Karpas-422 (cell line): ENCODE results near the gene DPP10. TPM values are rescaled to one million over a fixed set of nuclear protein-coding genes. Genes with fewer than 3 reads are reported as not detected.
"Not testable (repeated sequence)": the region's sequence is repeated elsewhere in the genome, so short reads cannot be mapped to it uniquely, and the experiment has no call there.

ENCODE experiments used
- DNase-seq: peaks from one replicate; pipeline ENCODE4 v3.0.0-alpha.2; 2015
- H2AFZ ChIP-seq: fragments of 200-600 bp; sonication (generic); 2 replicates; pipeline ENCODE4 v1.6.1; 2014; ENCODE audit warnings: antibody characterized with exemption, low read length, mixed read lengths
- H3K27ac ChIP-seq: fragments of 200-600 bp; sonication (generic); 2 replicates; pipeline ENCODE4 v1.5.1; 2014; ENCODE audit warnings: mild to moderate bottlenecking, low read length, moderate library complexity
- H3K27me3 ChIP-seq: fragments of 200-600 bp; sonication (generic); 2 replicates; pipeline ENCODE4 v1.6.1; 2014; ENCODE audit warnings: low read length, mixed read lengths
- H3K36me3 ChIP-seq: fragments of 200-600 bp; sonication (generic); 2 replicates; pipeline ENCODE4 v1.6.1; 2014; ENCODE audit warnings: low read length, mixed read lengths; ENCODE audit not compliant: insufficient read depth
- H3K4me1 ChIP-seq: fragments of 200-600 bp; sonication (generic); 2 replicates; pipeline ENCODE4 v1.6.1; 2014; ENCODE audit warnings: mild to moderate bottlenecking, low read length, mixed read lengths
- H3K4me2 ChIP-seq: fragments of 200-600 bp; sonication (generic); 2 replicates; pipeline ENCODE4 v1.6.1; 2014; ENCODE audit warnings: low read length, low read depth, mild to moderate bottlenecking; ENCODE audit not compliant: poor library complexity, severe bottlenecking
- H3K4me3 ChIP-seq: fragments of 200-600 bp; sonication (generic); 2 replicates; pipeline ENCODE4 v1.5.1; 2014; ENCODE audit warnings: mild to moderate bottlenecking, antibody characterized with exemption, low read length, mixed read lengths
- H3K79me2 ChIP-seq: fragments of 200-600 bp; sonication (generic); 2 replicates; pipeline ENCODE4 v1.6.1; 2014; ENCODE audit warnings: mild to moderate bottlenecking, low read length, mixed read lengths
- H3K9ac ChIP-seq: fragments of 200-600 bp; sonication (generic); 2 replicates; pipeline ENCODE4 v1.6.0; 2014; ENCODE audit warnings: low read length
- H3K9me2 ChIP-seq: fragments of 200-600 bp; sonication (generic), shearing (Covaris generic); replicated peaks from 2 replicates; pipeline ENCODE4 v1.6.0; 2014; ENCODE audit warnings: mild to moderate bottlenecking, low read length, moderate library complexity; ENCODE audit not compliant: insufficient read depth
- H3K9me3 ChIP-seq: fragments of 300-700, 200-600 bp; sonication (generic); 2 replicates; pipeline ENCODE4 v1.6.1; 2014; ENCODE audit warnings: low read length, mixed read lengths
- H4K20me1 ChIP-seq: fragments of 200-600 bp; sonication (generic); 2 replicates; pipeline ENCODE4 v1.6.1; 2014; ENCODE audit warnings: mild to moderate bottlenecking, antibody characterized with exemption, low read length, low read depth; ENCODE audit not compliant: insufficient read depth
- total RNA-seq: library from RNA; depleted of rRNA; stranded (reverse); fragments of >200 nt; shearing (Covaris generic); gene quantifications from 2 replicates; pipeline ENCODE4 v1.2.3, GENCODE V29; 2014; ENCODE audit warnings: low replicate concordance

DPP10 gene
- total RNA-seq, 1 experiment from 2014 or later, result not detected

DNA sequence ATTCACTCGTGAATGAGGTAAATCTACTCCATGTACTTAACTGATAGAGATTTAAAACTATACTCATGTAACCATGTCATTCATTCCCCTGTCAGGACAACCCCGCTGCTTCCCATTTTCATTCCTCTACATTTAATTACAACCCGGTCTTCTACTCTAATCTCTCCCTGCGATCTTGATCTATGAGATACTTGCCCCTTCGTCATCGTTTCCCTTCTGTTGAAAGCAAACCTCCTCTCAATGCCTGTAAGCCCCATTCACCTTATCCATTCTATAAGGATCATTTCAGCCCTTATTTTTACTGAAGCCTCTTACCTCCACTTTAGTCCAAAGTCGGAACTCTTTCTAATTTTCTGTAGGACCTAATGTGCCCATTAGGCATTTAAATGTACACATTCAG lies 492.6 kb downstream of the DPP10 start:
- H4K20me1 ChIP-seq, result no peaks in the 10 kb centered on the region
- H3K79me2 ChIP-seq, result no peaks in the 10 kb centered on the region
- no peaks in the 10 kb centered on the region; the same call in 1 of the 2 replicates for H3K9me2 ChIP-seq
- H2AFZ ChIP-seq, result no peak overlapping the region
- H3K4me2 ChIP-seq, result no peak overlapping the region
- no peaks in the 10 kb centered on the region for H3K36me3 ChIP-seq
- no peak overlapping the region for H3K27ac ChIP-seq
- DNase-seq, result no peak
- H3K27me3 ChIP-seq, result no peaks in the 10 kb centered on the region
- H3K4me3 ChIP-seq, result no peak overlapping the region
- H3K9me3 ChIP-seq, result no peaks in the 10 kb centered on the region
- H3K9ac ChIP-seq, result no peak overlapping the region
- no peaks in the 10 kb centered on the region for H3K4me1 ChIP-seq

DNA sequence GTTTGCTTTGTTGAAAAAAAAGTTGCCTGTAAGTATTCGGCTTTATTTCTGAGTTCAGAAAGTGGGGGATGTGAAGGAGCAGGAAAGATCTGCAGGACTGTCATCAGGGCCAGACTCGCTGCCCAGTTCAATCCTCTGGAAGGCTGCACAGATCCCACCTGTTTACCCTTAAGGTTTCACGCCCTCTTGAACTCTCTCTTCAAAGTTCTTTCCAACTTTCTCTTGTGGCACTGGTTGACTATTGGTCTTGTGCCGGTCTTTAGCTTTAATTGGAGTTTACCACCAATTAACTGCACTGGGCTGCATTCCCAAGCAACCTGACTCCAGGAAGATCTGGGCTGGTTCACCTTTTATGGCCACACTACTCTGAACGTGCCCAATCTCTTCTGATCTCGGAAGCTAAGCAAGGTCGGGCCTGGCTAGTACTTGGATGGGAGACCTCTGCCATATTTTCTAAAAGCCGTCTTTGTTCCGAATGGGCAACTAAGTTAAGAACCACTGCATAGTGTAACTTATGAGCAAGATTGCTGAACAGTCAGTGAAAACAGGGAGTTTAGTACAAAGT lies 495.0 kb downstream of the DPP10 start:
- Histone ChIP-seq H3K9ac (no peak overlapping the region), H4K20me1 (no peaks in the 10 kb centered on the region), H3K4me3 (no peak overlapping the region), H3K9me3 (no peaks in the 10 kb centered on the region), H3K36me3 (no peaks in the 10 kb centered on the region), H3K4me2 (no peak overlapping the region), H3K4me1 (no peaks in the 10 kb centered on the region), H2AFZ (no peak overlapping the region), H3K27ac (no peak overlapping the region), H3K79me2 (no peaks in the 10 kb centered on the region), H3K9me2 (no peaks in the 10 kb centered on the region; the same call in 1 of the 2 replicates), H3K27me3 (no peaks in the 10 kb centered on the region)
- no peak for DNase-seq

DNA sequence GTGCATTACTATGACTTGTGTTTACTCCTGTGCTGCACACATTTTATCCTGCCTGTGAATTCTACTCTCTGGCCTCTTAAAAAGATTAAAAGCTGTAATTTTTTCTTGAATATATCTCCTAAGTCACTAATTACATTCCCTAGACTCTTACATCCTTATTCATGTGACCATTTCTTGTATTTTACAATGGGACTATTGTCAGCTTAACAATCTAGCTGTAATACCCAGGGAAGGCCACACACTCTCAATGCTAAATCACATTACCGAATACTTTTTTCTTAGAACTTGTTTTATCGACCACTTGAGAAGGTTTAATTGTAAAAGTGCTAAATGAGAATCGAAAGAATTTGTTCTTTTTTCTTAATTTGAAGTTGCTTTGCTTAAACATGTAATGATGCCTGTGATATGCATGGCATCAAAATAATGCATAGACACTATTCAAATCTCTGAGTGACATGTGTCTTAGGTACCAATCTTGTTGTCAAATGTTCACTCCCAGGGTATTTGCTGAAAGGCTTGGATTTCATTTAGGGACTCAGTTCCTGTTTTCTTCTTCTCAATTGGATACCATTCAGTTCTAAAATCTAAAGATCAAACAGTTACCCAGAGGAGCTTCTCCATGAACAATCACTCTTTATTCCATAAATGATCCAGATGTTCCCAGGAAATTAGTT lies 498.5 kb downstream of the DPP10 start:
- no peaks in the 10 kb centered on the region for H3K27me3 ChIP-seq
- no peaks in the 10 kb centered on the region; the same call in 1 of the 2 replicates for H3K9me2 ChIP-seq
- H3K79me2 ChIP-seq, result no peaks in the 10 kb centered on the region
- H4K20me1 ChIP-seq, result no peaks in the 10 kb centered on the region
- H3K9ac ChIP-seq, result no peak overlapping the region
- H3K36me3 ChIP-seq, result no peaks in the 10 kb centered on the region
- H2AFZ ChIP-seq, result no peak overlapping the region
- no peak for DNase-seq
- no peaks in the 10 kb centered on the region for H3K4me1 ChIP-seq
- no peak overlapping the region for H3K4me2 ChIP-seq
- H3K4me3 ChIP-seq, result no peak overlapping the region
- H3K27ac ChIP-seq, result no peak overlapping the region
- no peaks in the 10 kb centered on the region for H3K9me3 ChIP-seq

GRCh38 chr2:114949228-114949804 lies 506.9 kb downstream of the DPP10 start:
- H3K79me2 ChIP-seq, result no peaks in the 10 kb centered on the region
- no peak overlapping the region for H3K27ac ChIP-seq
- no peak overlapping the region for H3K4me3 ChIP-seq
- no peaks in the 10 kb centered on the region for H3K9me2 ChIP-seq
- H3K9ac ChIP-seq, result no peak overlapping the region
- no peaks in the 10 kb centered on the region for H4K20me1 ChIP-seq
- DNase-seq, result no peak
- no peaks in the 10 kb centered on the region for H3K36me3 ChIP-seq
- no peak overlapping the region for H2AFZ ChIP-seq
- no peak overlapping the region for H3K4me2 ChIP-seq
- no peaks in the 10 kb centered on the region for H3K4me1 ChIP-seq
- no peaks in the 10 kb centered on the region for H3K27me3 ChIP-seq
- no peaks in the 10 kb centered on the region for H3K9me3 ChIP-seq

DNA sequence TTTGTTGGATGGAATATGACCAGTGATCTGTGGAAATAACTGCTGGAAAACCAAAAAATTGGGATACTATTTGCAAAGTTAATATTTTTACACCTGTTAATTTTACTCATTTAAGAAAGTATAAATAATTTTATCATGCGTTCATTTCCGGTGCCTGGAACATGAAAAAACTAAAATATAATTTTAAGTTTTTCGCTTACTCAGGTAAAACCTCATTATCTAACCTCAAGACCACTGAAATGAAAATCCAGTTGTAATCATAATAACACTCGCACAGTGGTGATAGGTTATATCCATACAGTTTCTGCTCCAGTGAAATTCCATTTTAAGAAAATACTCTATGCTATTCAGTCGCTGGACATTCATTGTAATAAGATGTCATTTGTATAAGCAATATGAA lies 517.9 kb downstream of the DPP10 start:
- Histone ChIP-seq H2AFZ (no peak overlapping the region), H3K4me1 (no peaks in the 10 kb centered on the region), H4K20me1 (no peaks in the 10 kb centered on the region), H3K27ac (no peak overlapping the region), H3K9ac (no peak overlapping the region), H3K36me3 (no peaks in the 10 kb centered on the region), H3K79me2 (no peaks in the 10 kb centered on the region), H3K4me2 (no peak overlapping the region), H3K4me3 (no peak overlapping the region), H3K27me3 (0 out of 2 replicates have a peak, but pooled peaks cover 2% of the 10 kb centered on the region), H3K9me2 (no peaks in the 10 kb centered on the region), H3K9me3 (no peaks in the 10 kb centered on the region)
- DNase-seq, result no peak

DNA sequence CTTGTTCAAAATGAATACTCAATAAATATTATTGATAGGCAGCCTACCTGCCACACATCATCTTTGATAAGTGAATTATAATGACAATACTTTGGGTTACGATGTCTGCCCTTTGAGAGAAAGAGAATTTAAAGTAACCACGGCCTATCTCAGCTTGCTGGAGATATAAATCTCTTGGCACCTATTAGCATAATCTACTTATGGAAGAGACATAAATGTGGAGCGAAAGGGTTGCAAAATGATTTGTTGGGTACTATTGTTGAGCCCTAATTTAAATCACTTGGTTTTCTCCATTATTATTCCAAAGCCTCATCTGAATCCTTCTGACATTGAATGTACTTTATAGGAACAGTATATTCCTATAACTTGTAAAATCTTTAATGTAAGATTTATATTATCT lies 520.1 kb downstream of the DPP10 start:
- no peak overlapping the region for H2AFZ ChIP-seq

DNA sequence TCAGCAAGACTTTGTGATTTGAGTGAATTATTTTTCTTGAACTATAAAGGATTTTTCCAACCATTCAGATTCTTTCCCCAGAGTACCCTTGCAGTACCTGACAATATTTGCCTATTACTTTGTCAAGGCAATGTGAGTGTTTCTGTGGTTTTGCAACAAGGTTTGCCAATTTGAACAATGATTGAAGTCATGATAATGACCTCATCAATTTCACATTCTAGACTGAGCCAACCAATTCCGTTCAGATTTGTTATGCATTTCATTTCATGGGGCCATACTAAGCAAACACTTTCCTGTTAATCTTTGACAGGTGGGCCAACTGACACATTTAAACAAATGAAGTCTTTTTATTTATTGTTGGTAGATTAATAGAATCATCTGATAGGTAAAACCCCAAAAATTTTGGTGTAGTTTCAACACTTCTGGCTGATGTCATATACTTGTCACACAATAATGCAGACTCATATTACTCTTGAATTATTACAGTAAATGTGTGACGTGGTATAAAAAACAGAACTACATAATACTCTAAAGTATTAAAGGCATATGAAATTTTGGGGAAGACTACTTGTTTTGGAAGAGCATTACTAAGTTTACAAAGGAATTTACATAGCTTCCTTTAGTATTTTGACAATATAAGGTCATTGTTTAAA lies 526.4 kb downstream of the DPP10 start:
- no peak overlapping the region for H3K4me3 ChIP-seq
- H3K79me2 ChIP-seq, result no peaks in the 10 kb centered on the region
- H3K9ac ChIP-seq, result no peak overlapping the region
- H3K36me3 ChIP-seq, result no peaks in the 10 kb centered on the region
- H4K20me1 ChIP-seq, result no peaks in the 10 kb centered on the region
- no peaks in the 10 kb centered on the region for H3K9me3 ChIP-seq
- no peaks in the 10 kb centered on the region for H3K9me2 ChIP-seq
- no peak overlapping the region for H3K27ac ChIP-seq
- H3K4me2 ChIP-seq, result no peak overlapping the region
- H3K4me1 ChIP-seq, result no peaks in the 10 kb centered on the region
- no peaks in the 10 kb centered on the region for H3K27me3 ChIP-seq
- no peak for DNase-seq
- H2AFZ ChIP-seq, result no peak overlapping the region

More for the DNA sequence above, 520.1 kb downstream of the DPP10 start:
- no peak overlapping the region for H3K27ac ChIP-seq
- no peaks in the 10 kb centered on the region for H3K36me3 ChIP-seq
- no peak overlapping the region for H3K9ac ChIP-seq
- no peak for DNase-seq
- H3K4me2 ChIP-seq, result no peak overlapping the region
- no peaks in the 10 kb centered on the region for H3K9me2 ChIP-seq
- H3K9me3 ChIP-seq, result no peaks in the 10 kb centered on the region
- no peaks in the 10 kb centered on the region for H3K79me2 ChIP-seq
- 0 out of 2 replicates have a peak, but pooled peaks cover 2% of the 10 kb centered on the region for H3K27me3 ChIP-seq
- H3K4me1 ChIP-seq, result no peaks in the 10 kb centered on the region
- no peaks in the 10 kb centered on the region for H4K20me1 ChIP-seq
- H3K4me3 ChIP-seq, result no peak overlapping the region

- H3K9ac ChIP-seq, H3K36me3 ChIP-seq, H3K79me2 ChIP-seq, H2AFZ ChIP-seq, H3K27ac ChIP-seq, H3K4me2 ChIP-seq, H4K20me1 ChIP-seq, DNase-seq, H3K4me1 ChIP-seq, H3K9me3 ChIP-seq, H3K27me3 ChIP-seq, H3K9me2 ChIP-seq, H3K4me3 ChIP-seq: not testable (repeated sequence)
These were observed 561.9 kb downstream of the DPP10 start for GRCh38 chr2:115004321-115004720.
